ENCODE results near the gene ARHGDIA.

GRCh38 chr17:81845881-81846742, 25.0 kb downstream of the ARHGDIA start:
- TF ChIP-seq REST (IDR thresholded peaks at IDR 0.05; ENCODE audit: borderline replicate concordance) (no peak), EP300 (conservative IDR thresholded peaks at IDR 0.05; ENCODE audit: poor library complexity, severe bottlenecking) (no peak), CTCF (IDR thresholded peaks at IDR 0.05; ENCODE audit: poor library complexity, severe bottlenecking) (no peak), MXI1 (conservative IDR thresholded peaks at IDR 0.05; ENCODE audit: poor library complexity, severe bottlenecking) (no peak), SMC3 (conservative IDR thresholded peaks at IDR 0.05; ENCODE audit: poor library complexity) (no peak), RAD21 (conservative IDR thresholded peaks at IDR 0.05) (no peak)
